ENCODE measurements around the gene ORC5. TPM values are rescaled to one million over a fixed set of nuclear protein-coding genes. Genes with fewer than 3 reads are reported as not detected.

Gene ORC5
- total RNA-seq, 6 donors from 2014 or later: 4.9 to 22.0 (median 13.8) TPM

DNA sequence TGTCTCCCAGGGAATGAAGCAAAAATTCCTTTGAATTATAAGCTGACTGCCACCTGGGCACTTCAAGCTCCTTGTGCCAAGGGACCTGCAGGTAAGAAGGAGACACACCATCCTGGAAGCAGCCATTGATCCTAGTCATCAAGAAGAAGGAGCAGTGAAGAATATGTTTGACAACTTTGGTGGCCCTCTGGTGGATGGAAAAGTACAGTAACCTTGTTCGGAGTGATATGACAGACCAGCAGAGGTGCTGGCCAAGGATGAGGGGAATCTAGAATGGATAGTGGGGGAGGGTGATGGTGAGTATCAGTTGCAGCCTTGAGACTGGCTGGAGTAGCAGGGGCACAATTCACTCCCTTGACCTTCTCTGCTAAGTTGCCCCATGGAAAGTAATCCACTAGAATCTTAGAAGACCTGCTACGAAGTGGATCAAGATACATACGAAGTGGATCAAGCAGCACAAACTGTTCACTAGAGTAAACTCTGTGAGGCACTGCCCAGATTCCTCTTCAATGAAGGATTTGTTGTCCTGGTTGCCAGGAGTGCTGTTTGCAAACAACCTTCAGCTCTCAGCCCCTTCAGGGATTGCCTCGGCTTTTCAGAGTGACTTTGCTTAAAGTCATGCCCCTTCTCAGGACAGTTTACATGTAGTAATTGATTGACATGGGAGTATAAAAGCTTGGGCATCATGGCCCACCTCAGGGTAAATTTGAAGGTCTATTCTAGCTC, 44.8 kb upstream of the ORC5 start:
- H3K4me1 ChIP-seq: no peaks in the 10 kb centered on the region
- TF ChIP-seq, protein P1, sequence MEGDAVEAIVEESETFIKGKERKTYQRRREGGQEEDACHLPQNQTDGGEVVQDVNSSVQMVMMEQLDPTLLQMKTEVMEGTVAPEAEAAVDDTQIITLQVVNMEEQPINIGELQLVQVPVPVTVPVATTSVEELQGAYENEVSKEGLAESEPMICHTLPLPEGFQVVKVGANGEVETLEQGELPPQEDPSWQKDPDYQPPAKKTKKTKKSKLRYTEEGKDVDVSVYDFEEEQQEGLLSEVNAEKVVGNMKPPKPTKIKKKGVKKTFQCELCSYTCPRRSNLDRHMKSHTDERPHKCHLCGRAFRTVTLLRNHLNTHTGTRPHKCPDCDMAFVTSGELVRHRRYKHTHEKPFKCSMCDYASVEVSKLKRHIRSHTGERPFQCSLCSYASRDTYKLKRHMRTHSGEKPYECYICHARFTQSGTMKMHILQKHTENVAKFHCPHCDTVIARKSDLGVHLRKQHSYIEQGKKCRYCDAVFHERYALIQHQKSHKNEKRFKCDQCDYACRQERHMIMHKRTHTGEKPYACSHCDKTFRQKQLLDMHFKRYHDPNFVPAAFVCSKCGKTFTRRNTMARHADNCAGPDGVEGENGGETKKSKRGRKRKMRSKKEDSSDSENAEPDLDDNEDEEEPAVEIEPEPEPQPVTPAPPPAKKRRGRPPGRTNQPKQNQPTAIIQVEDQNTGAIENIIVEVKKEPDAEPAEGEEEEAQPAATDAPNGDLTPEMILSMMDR (IDR thresholded peaks at IDR 0.05): peak in 1 of 6 experiments; percentile 11
- TF ChIP-seq EP300 (IDR thresholded peaks at IDR 0.05): no peak
- no peak for TF ChIP-seq POLR2A (IDR thresholded peaks at IDR 0.05)
- H3K27ac ChIP-seq: no peak overlapping the region
- 54 to 64% methylated on average over 3 to 4 of the region's 4 CpGs for WGBS, 2 donors
- H3K4me3 ChIP-seq: no peak overlapping the region
- no peaks in the 10 kb centered on the region for H3K36me3 ChIP-seq
- ATAC-seq (ENCODE audit: low FRiP score in 2 of 2): peak in 1 of 2 donors; percentile 52
- H3K9me3 ChIP-seq: no peaks in the 10 kb centered on the region
- DNase-seq: no peak
- H3K27me3 ChIP-seq: no peaks in the 10 kb centered on the region

DNA sequence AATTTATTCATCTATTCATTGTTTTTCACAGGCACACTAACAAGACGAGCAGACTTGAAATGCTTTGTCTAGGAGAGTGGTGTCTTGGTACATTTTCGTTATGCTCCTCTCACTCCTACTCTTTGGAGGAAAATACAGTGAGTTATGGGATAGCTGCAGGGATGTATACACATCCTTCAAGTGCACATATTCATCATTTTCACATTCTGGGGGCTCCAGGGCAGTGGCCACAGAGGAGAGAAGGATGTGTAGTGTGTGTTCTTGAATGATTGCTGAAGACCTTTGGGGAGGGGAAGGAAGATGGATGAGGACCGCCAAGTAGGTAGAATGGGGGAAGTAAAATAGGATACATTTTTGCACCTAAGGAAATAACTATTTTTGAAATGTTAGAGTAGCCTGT, 34.8 kb upstream of the ORC5 start:
- DNase-seq (no peak), ATAC-seq (ENCODE audit: low FRiP score in 2 of 2) (no peak)
- Histone ChIP-seq H3K4me3 (no peak overlapping the region), H3K9me3 (no peaks in the 10 kb centered on the region), H3K36me3 (no peaks in the 10 kb centered on the region), H3K4me1 (no peaks in the 10 kb centered on the region), H3K27ac (no peak overlapping the region), H3K27me3 (no peaks in the 10 kb centered on the region)
- WGBS, 2 donors: 61 to 73% methylated on average over 3 of the region's 3 CpGs
- TF ChIP-seq, protein P1 (IDR thresholded peaks at IDR 0.05): no peak
- TF ChIP-seq POLR2A (IDR thresholded peaks at IDR 0.05) (no peak), POLR2AphosphoS5 (IDR thresholded peaks at IDR 0.05) (no peak), EP300 (IDR thresholded peaks at IDR 0.05) (no peak)

DNA sequence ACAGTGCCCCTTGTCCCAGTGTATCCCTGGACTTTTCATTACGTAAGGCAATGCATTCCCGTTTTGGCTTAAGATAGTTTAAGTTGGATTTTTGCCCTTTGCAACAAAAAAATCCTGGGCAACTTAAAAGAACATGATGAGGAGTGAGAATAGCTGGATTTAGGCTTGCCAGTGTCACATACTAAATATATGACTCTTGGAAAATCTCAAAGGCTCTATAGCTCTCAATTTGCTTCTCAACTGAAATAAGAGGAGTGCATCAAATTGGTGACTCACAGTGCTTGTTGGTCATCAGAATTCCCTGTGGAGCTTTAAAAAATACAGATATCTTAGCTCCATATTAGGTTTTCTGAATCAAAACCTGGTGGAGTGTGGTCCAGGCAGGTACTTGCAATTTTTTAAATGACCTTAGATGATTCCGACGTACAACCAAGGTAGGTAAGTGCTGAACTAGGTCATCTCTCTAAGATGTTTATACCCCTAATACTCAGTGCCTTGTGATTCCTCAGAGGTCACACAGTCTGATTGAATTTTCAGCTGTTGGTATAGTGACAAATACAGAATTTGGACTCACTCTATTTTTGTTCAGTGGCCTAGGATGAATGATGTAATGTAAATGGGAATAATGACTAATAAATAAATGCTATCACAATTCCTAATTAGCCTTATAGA, 33.9 kb upstream of the ORC5 start:
- Histone ChIP-seq H3K4me3 (no peak overlapping the region), H3K36me3 (no peaks in the 10 kb centered on the region), H3K4me1 (no peaks in the 10 kb centered on the region), H3K27me3 (no peaks in the 10 kb centered on the region), H3K9me3 (no peaks in the 10 kb centered on the region), H3K27ac (no peak overlapping the region)
- ATAC-seq (ENCODE audit: low FRiP score in 2 of 2) (no peak), DNase-seq (no peak)
- TF ChIP-seq POLR2AphosphoS5 (IDR thresholded peaks at IDR 0.05) (no peak), EP300 (IDR thresholded peaks at IDR 0.05) (no peak), POLR2A (IDR thresholded peaks at IDR 0.05) (no peak)
- TF ChIP-seq, protein P1 (IDR thresholded peaks at IDR 0.05): no peak
- 80 to 86% methylated on average over 4 of the region's 4 CpGs for WGBS, 2 donors

DNA sequence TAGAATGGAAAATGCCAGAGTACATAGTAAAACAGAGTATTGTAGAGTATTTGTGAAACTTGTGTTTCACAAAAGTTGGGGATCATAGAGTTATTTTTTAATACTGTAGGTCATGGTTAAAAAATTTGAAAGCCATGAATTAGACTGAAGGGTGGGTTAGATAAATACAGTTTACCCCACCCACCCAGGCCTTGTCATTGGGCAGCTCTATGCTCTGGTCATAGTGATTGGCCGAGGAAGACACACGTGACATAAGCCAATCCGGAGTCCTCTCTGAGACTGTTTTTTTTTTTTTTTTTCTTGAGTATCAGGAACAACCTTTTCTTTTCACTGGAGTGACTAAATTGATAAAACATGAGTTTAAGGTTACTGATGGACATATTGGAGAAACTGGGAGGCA, 33.3 kb upstream of the ORC5 start:
- TF ChIP-seq POLR2AphosphoS5 (IDR thresholded peaks at IDR 0.05) (no peak), POLR2A (IDR thresholded peaks at IDR 0.05) (no peak), EP300 (IDR thresholded peaks at IDR 0.05) (no peak)
- TF ChIP-seq, protein P1 (IDR thresholded peaks at IDR 0.05): no peak
- H3K27ac ChIP-seq: no peak overlapping the region
- no peak overlapping the region for H3K4me3 ChIP-seq
- H3K27me3 ChIP-seq: no peaks in the 10 kb centered on the region
- no peaks in the 10 kb centered on the region for H3K4me1 ChIP-seq
- H3K36me3 ChIP-seq: no peaks in the 10 kb centered on the region
- no peak for DNase-seq
- 90 to 99% methylated on average over 3 of the region's 3 CpGs for WGBS, 2 donors
- no peak for ATAC-seq (ENCODE audit: low FRiP score in 2 of 2)
- no peaks in the 10 kb centered on the region for H3K9me3 ChIP-seq
